NT2/D1 (cell line): ENCODE results near the gene HOXA4.

Experiments
- DNase-seq: peaks from one replicate; pipeline ENCODE4 v3.0.0-alpha.2; 2011; ENCODE audit warnings: low read depth, low spot score
- H3K27me3 ChIP-seq: 2 replicates; pipeline ENCODE4 v1.6.0; 2011; ENCODE audit warnings: mild to moderate bottlenecking; ENCODE audit not compliant: insufficient read length, insufficient read depth
- H3K36me3 ChIP-seq: 2 replicates; pipeline ENCODE4 v1.6.1; 2011; ENCODE audit warnings: mild to moderate bottlenecking, low read length, mixed read lengths; ENCODE audit not compliant: insufficient read depth, insufficient read length
- H3K4me1 ChIP-seq: 2 replicates; pipeline ENCODE4 v1.5.1; 2011; ENCODE audit not compliant: insufficient read depth, insufficient read length
- H3K4me3 ChIP-seq: 2 replicates; pipeline ENCODE4 v1.5.1; 2011; ENCODE audit warnings: low read depth; ENCODE audit not compliant: insufficient read length
- H3K9ac ChIP-seq: 2 replicates; pipeline ENCODE4 v1.6.0; 2011; ENCODE audit warnings: low read depth; ENCODE audit not compliant: insufficient read length
- H3K9me3 ChIP-seq: 2 replicates; pipeline ENCODE4 v1.5.1; 2011; ENCODE audit warnings: mild to moderate bottlenecking, low read length; ENCODE audit not compliant: insufficient read depth
- SUZ12 ChIP-seq: IDR thresholded peaks from 2 replicates; pipeline ENCODE4 v1.6.1; 2011; ENCODE audit not compliant: insufficient read length, insufficient read depth; ENCODE audit errors: extremely low read depth
- YY1 ChIP-seq: IDR thresholded peaks from 2 replicates; pipeline ENCODE4 v1.6.1; 2011; ENCODE audit not compliant: insufficient read length, insufficient read depth
- ZNF274 ChIP-seq: IDR thresholded peaks from 2 replicates; pipeline ENCODE4 v1.6.1; 2011; ENCODE audit warnings: mild to moderate bottlenecking, low read depth, low read length

HOXA4 gene

DNA sequence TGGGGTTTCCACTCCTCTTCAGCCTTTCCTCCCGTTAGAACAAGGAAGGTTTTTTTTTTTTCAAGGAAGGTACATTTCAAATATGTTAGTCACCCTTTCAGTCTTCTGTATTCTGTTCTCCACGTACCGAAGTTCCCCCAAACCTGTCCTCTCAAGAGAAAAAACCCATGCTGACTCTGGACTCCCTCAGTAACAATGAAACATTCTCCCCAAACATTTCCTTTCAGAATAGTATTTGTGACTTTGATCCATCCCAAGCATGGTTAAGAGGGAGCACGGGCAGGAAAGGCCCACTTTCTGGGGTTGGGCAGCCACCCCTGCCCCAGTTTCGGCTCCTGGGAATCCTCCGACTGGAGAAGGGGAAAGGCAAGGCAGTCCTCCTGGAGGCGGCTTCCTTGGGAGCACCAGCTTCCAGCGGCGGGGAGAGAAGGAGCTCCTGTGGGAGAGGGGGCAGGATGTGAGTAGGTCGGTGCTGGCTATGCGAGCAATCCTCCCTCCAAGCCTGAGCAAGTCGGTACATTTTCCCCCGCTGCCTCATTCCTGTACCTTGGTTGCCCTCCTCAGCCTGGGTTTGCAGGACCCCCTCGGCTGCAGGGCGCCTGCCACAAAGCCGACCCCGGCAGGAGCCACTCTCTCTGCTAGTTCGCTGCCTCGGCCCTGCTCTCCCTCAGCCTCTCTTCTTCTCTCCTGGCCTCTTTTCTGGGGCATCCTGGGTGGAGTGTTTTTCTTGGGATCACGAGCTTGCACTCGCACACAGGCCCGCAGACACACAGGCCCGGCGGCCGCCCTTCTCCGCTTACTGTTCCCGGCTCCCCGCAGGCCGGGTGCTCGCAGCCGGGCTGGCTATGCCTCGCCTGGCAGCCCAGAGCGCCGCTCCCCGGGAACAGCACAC lies 32.6 kb downstream of the HOXA4 start:
- Histone ChIP-seq H3K9ac (peak overlapping the region; percentile 46), H3K36me3 (peaks cover 9% of the 10 kb centered on the region), H3K9me3 (no peaks in the 10 kb centered on the region), H3K4me1 (peaks cover 8% of the 10 kb centered on the region), H3K4me3 (peak overlapping the region; percentile 9), H3K27me3 (peaks cover 96% of the 10 kb centered on the region)
- TF ChIP-seq ZNF274 (no peak), YY1 (no peak)
- no peak for DNase-seq

DNA sequence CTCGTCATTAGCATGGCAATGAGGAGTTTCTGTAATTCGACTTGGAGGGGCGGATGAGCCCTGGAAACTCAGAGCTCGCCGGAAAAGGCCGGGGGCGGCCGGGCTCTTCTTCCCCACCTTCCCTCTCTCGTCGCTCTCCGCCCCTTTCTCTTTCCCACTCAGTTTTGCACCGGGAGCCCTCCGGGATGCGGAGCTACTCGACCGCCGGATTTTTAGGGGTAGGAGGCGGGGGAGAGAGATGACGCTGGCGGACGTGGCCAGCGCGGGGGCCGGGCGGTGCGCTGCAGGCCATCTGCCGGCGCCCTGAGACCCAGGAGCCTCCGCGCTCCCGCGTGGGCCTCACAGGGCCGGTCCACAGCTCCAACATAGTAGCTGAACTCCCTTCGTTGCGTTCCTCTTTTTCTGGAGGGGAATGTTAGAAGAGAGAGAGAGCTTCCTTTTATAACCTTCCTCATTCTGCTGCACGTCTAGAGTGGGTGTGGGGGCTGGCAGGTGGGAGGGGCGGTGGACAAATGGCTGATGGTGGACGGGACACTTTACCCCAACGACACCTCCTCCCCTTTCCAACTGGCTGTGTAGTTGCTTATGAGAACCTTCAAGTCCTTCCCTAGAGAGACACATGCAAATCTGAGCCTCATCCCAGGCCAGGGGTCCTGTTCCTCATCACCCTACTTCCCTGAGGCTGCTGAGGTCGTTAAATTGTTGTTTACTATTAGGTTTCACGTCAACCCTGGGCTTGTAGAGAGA lies 33.6 kb downstream of the HOXA4 start:
- Histone ChIP-seq H3K9me3 (no peaks in the 10 kb centered on the region), H3K36me3 (peaks cover 9% of the 10 kb centered on the region), H3K9ac (peak overlapping the region; percentile 76), H3K27me3 (peaks cover 94% of the 10 kb centered on the region), H3K4me1 (peaks cover 13% of the 10 kb centered on the region), H3K4me3 (peak overlapping the region; percentile 60)
- no peak for TF ChIP-seq ZNF274
- TF ChIP-seq SUZ12: no peak
- no peak for TF ChIP-seq YY1
- no peak for DNase-seq

DNA sequence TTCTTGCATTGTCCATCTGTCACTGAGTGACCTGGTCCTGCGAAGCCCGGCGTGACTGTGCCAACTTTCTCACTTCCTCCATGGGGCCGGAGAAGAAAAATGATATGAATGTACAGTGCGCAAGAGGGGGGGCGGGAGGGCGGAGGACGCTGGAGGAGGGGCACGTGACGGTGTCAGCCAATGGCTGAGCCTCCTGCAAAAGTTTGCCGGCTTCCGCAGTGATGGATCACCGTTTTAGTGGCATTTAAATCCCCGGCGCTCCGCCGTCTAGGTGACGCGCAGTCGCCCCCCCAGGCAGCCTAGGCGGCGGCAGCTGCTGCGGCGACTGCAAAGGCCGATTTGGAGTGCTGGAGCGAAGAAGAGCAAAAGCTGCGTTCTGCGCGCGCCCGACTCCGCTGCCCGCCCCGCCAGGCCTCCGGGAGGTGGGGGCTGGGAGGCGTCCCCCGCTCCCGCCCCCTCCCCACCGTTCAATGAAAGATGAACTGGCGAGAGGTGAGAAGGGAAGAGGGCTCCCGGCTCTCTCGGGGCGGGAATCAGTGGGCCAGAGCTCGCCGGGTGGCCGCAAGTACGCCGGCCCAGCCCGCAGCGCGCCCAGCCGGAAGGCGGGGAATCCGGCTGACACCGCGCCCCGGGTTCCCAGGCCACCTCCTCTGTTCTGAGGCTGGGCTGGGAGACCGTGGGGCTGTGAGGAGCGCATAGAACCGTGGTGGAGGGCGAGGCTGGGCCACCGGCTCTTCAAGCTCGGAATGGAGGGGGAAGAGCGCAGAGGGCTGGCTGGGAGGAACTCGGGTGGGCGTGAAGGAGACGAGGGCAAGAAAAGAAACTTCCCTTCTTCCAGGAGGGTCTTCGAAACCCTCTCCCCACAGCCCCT lies 34.4 kb downstream of the HOXA4 start, which contains the start of gene HOXA1:
HOXA1 (minus strand) TSS at position 104 of the 871 bp plus-strand sequence; CDS start at position 16, 88 bp downstream.
- Histone ChIP-seq H3K27me3 (peaks cover 89% of the 10 kb centered on the region), H3K4me3 (peak within 1 kb of the TSS; percentile 60), H3K4me1 (peaks cover 13% of the 10 kb centered on the region)

DNA sequence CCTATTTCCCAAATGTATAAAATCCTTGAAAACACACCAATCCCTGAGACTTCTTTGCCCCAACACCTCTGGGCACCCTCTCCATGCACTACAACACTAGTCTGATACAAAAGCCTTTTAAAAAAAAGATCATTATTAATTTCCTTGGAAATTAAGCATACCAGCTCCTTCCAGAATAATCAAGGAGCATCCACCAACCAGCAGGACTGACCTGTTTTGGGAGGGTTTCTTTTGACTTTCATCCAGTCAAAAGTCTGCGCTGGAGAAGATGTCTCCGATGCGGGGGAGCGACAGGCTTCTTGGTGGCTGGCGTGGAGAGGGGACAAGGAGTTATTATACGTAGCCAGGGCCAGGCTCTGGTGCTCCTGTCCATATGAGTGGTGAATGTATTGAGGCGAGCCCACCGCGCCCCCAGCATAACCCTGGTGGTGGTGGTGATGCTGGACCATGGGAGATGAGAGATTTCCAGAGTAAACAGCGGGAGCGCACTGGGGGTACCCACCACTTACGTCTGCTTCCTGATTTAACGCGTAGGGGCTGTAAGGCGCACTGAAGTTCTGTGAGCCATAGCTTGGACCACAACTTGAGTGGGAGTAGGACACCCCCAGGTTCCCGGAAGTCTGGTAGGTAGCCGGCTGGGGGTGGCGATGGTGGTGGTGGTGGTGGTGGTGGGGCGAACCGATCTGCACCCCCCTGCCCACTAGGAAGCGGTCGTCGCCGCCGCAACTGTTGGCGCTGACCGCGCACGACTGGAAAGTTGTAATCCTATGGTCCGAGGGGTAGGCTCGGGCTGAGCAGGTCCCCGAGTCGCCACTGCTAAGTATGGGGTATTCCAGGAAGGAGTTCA lies 35.3 kb downstream of the HOXA4 start:
- H3K9ac ChIP-seq: no peak overlapping the region
- no peak for TF ChIP-seq SUZ12
- TF ChIP-seq YY1: no peak
- no peak for TF ChIP-seq ZNF274

More for the DNA sequence above, 34.4 kb downstream of the HOXA4 start, which contains the start of gene HOXA1:
- no peak for TF ChIP-seq YY1
- no peak for TF ChIP-seq ZNF274
- no peak for TF ChIP-seq SUZ12
- Histone ChIP-seq H3K9ac (peak within 1 kb of the TSS; percentile 76), H3K9me3 (no peaks in the 10 kb centered on the region), H3K36me3 (peaks cover 9% of the 10 kb centered on the region)
- DNase-seq: no peak

DNA sequence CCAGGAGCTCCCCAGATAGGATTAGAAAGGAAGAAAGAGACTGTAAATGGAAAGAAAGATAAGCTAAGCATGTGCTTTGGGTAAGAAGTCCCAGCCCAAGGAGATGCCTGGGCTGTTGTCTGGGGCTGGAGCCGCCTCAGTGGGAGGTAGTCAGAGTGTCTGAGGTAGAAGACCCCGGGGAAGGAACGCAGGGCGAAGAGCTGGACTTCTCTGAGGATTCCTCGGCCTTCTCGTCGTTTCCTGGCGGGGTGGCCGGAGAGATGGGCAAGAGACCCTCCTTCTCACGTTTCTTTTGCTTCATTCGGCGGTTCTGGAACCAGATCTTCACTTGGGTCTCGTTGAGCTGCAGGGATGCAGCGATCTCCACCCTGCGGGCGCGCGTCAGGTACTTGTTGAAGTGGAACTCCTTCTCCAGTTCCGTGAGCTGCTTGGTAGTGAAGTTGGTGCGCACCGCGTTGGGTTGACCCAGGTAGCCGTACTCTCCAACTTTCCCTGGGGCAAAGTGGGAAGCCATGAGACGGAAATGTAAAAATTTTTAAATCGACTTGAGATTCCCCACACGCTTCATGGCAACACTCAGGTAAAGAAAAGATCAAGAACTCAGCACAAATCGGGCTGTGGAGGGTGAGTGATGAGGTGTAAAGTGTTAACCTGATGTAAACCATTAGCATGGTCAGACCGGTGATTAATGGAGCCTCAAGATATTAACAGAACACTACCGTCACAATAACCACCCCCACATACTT lies 36.1 kb downstream of the HOXA4 start:
- no peak for DNase-seq

More for the DNA sequence above, 35.3 kb downstream of the HOXA4 start:
- Histone ChIP-seq H3K4me1 (peaks cover 11% of the 10 kb centered on the region), H3K36me3 (peaks cover 9% of the 10 kb centered on the region), H3K9me3 (no peaks in the 10 kb centered on the region), H3K27me3 (peaks cover 81% of the 10 kb centered on the region), H3K4me3 (peak overlapping the region; percentile 60)
- no peak for DNase-seq

More for the DNA sequence above, 36.1 kb downstream of the HOXA4 start:
- Histone ChIP-seq H3K4me1 (peaks cover 11% of the 10 kb centered on the region), H3K4me3 (no peak overlapping the region), H3K9ac (no peak overlapping the region), H3K9me3 (no peaks in the 10 kb centered on the region), H3K27me3 (peaks cover 76% of the 10 kb centered on the region), H3K36me3 (peaks cover 5% of the 10 kb centered on the region)
- TF ChIP-seq YY1 (no peak), ZNF274 (no peak), SUZ12 (no peak)
